ENCODE results near the gene TBKBP1. TPM values are rescaled to one million over a fixed set of nuclear protein-coding genes. Genes with fewer than 3 reads are reported as not detected.
A peak's percentile ranks its signal among the peaks of the same experiment; 100 is the strongest.

The TBKBP1 gene
- total RNA-seq, 1 donor from 2014 or later = 13.8 TPM

GRCh38 chr17:47660064-47660492 lies 33.9 kb upstream of the TBKBP1 start:
- Histone ChIP-seq H3K27me3 (no peaks in the 10 kb centered on the region), H3K4me3 (no peak overlapping the region), H3K27ac (peak overlapping the region; percentile 46), H3K9me3 (no peaks in the 10 kb centered on the region), H3K36me3 (peaks cover 0 to 94% of the 10 kb centered on the region in 2 donors), H3K4me1 (peaks cover 2% of the 10 kb centered on the region)
- DNase-seq (ENCODE audit: extremely low spot score in 2 of 2) = no peak
- intact Hi-C loops (cut with DNase I) = no loop called here
- TF ChIP-seq CTCF (IDR thresholded peaks at IDR 0.05) (no peak), POLR2A (IDR thresholded peaks at IDR 0.05) (no peak), POLR2AphosphoS5 (IDR thresholded peaks at IDR 0.05; ENCODE audit: insufficient read depth in 1 of 2, low read depth in 1 of 2) (no peak)

- H3K27ac ChIP-seq = no peak overlapping the region
- H3K4me1 ChIP-seq = no peaks in the 10 kb centered on the region
- H3K27me3 ChIP-seq = no peaks in the 10 kb centered on the region
- H3K4me3 ChIP-seq = no peak overlapping the region
- TF ChIP-seq CTCF (IDR thresholded peaks at IDR 0.05) = peak; percentile 25 to 63 (median 49)
- TF ChIP-seq POLR2AphosphoS5 (IDR thresholded peaks at IDR 0.05; ENCODE audit: insufficient read depth in 1 of 2, low read depth in 1 of 2) = no peak
- no peak for TF ChIP-seq POLR2A (IDR thresholded peaks at IDR 0.05)
- no peaks in the 10 kb centered on the region for H3K9me3 ChIP-seq
- H3K36me3 ChIP-seq = peaks cover 0 to 92% of the 10 kb centered on the region in 2 donors
- DNase-seq (ENCODE audit: extremely low spot score in 2 of 2) = no peak
- intact Hi-C loops (cut with DNase I) = no loop called here
Observed at GRCh38 chr17:47663912-47664623, 29.9 kb upstream of the TBKBP1 start.

- peaks cover 0 to 92% of the 10 kb centered on the region in 2 donors for H3K36me3 ChIP-seq
- no peaks in the 10 kb centered on the region for H3K27me3 ChIP-seq
- H3K27ac ChIP-seq = no peak overlapping the region
- intact Hi-C loops (cut with DNase I) = no loop called here
- peak in 1 of 3 experiments; percentile 7 for TF ChIP-seq CTCF (IDR thresholded peaks at IDR 0.05)
- no peak for TF ChIP-seq POLR2AphosphoS5 (IDR thresholded peaks at IDR 0.05; ENCODE audit: insufficient read depth in 1 of 2, low read depth in 1 of 2)
- H3K9me3 ChIP-seq = no peaks in the 10 kb centered on the region
- no peak for DNase-seq (ENCODE audit: extremely low spot score in 2 of 2)
- H3K4me1 ChIP-seq = no peaks in the 10 kb centered on the region
- H3K4me3 ChIP-seq = no peak overlapping the region
Observed at GRCh38 chr17:47664624-47664941, 29.4 kb upstream of the TBKBP1 start.

- H3K4me3 ChIP-seq = no peak overlapping the region
- no peaks in the 10 kb centered on the region for H3K4me1 ChIP-seq
- TF ChIP-seq POLR2AphosphoS5 (IDR thresholded peaks at IDR 0.05; ENCODE audit: insufficient read depth in 1 of 2, low read depth in 1 of 2) (no peak), CTCF (IDR thresholded peaks at IDR 0.05) (no peak), POLR2A (IDR thresholded peaks at IDR 0.05) (no peak)
- no peaks in the 10 kb centered on the region for H3K27me3 ChIP-seq
- peaks cover 0 to 92% of the 10 kb centered on the region in 2 donors for H3K36me3 ChIP-seq
- no peak overlapping the region for H3K27ac ChIP-seq
- DNase-seq (ENCODE audit: extremely low spot score in 2 of 2) = no peak
- intact Hi-C loops (cut with DNase I) = no loop called here
- no peaks in the 10 kb centered on the region for H3K9me3 ChIP-seq
Observed at GRCh38 chr17:47665655-47666054, 28.3 kb upstream of the TBKBP1 start.

GRCh38 chr17:47669081-47669480 lies 24.9 kb upstream of the TBKBP1 start:
- no peak overlapping the region for H3K4me3 ChIP-seq
- TF ChIP-seq POLR2AphosphoS5 (IDR thresholded peaks at IDR 0.05; ENCODE audit: insufficient read depth in 1 of 2, low read depth in 1 of 2) (no peak), POLR2A (IDR thresholded peaks at IDR 0.05) (no peak), CTCF (IDR thresholded peaks at IDR 0.05) (no peak)
- H3K36me3 ChIP-seq = peaks cover 0 to 93% of the 10 kb centered on the region in 2 donors
- H3K4me1 ChIP-seq = no peaks in the 10 kb centered on the region
- no peaks in the 10 kb centered on the region for H3K27me3 ChIP-seq
- no peak overlapping the region for H3K27ac ChIP-seq
- no peak for DNase-seq (ENCODE audit: extremely low spot score in 2 of 2)
- intact Hi-C loops (cut with DNase I) = no loop called here
- no peaks in the 10 kb centered on the region for H3K9me3 ChIP-seq

Data from vagina (tissue), 2 donors.